Iris pigment epithelial cell (primary cell): ENCODE measurements around the gene IL7R.
"Not testable (repeated sequence)": the region's sequence is repeated elsewhere in the genome, so short reads cannot be mapped to it uniquely, and the experiment has no call there.

Experiments
- DNase-seq: peaks from one replicate; pipeline ENCODE4 v3.0.0-alpha.2; 2011; ENCODE audit warnings: low read depth

IL7R gene

GRCh38 chr5:35838370-35839042 is 18.2 kb upstream of the IL7R start:
- no peak for DNase-seq

- no peak for DNase-seq
Observed at GRCh38 chr5:35842856-35843255, 13.8 kb upstream of the IL7R start.

- DNase-seq, result not testable (repeated sequence)
Observed at GRCh38 chr5:35845508-35845907, 11.2 kb upstream of the IL7R start.

- DNase-seq, result no peak
Observed at GRCh38 chr5:35847491-35847890, 9.2 kb upstream of the IL7R start.

GRCh38 chr5:35847961-35848360 is 8.7 kb upstream of the IL7R start:
- DNase-seq, result no peak

GRCh38 chr5:35849860-35850259 is 6.8 kb upstream of the IL7R start:
- no peak for DNase-seq

GRCh38 chr5:35850967-35851680 is 5.6 kb upstream of the IL7R start:
- peak; percentile 37 for DNase-seq

- peak; percentile 23 for DNase-seq
Observed at GRCh38 chr5:35852084-35852734, 4.5 kb upstream of the IL7R start.

- DNase-seq, result no peak
Observed at GRCh38 chr5:35852773-35853172, 3.9 kb upstream of the IL7R start.

GRCh38 chr5:35853631-35854030 is 3.1 kb upstream of the IL7R start:
- DNase-seq, result no peak

- DNase-seq, result no peak
Observed at GRCh38 chr5:35854248-35854647, 2.4 kb upstream of the IL7R start.

GRCh38 chr5:35855187-35855586 is 1.5 kb upstream of the IL7R start:
- peak; percentile 39 for DNase-seq

- DNase-seq, result not testable (repeated sequence)
Observed at GRCh38 chr5:35856186-35856764, 416 bp upstream of the IL7R start.

- peak; percentile 76 for DNase-seq
Observed at GRCh38 chr5:35857606-35858205, 1.0 kb downstream of the IL7R start.

- DNase-seq, result peak; percentile 18
Observed at GRCh38 chr5:35859101-35859661, 2.5 kb downstream of the IL7R start.

- DNase-seq, result no peak
Observed at GRCh38 chr5:35860686-35861085, 4.0 kb downstream of the IL7R start.

GRCh38 chr5:35861718-35862117 is 5.0 kb downstream of the IL7R start:
- no peak for DNase-seq

GRCh38 chr5:35862126-35862525 is 5.4 kb downstream of the IL7R start:
- DNase-seq, result no peak

GRCh38 chr5:35863159-35863558 is 6.5 kb downstream of the IL7R start:
- DNase-seq, result no peak

GRCh38 chr5:35867998-35868397 is 11.3 kb downstream of the IL7R start:
- DNase-seq, result no peak

- no peak for DNase-seq
Observed at GRCh38 chr5:35869685-35870277, 13.1 kb downstream of the IL7R start.

- DNase-seq, result no peak
Observed at GRCh38 chr5:35870605-35871004, 13.9 kb downstream of the IL7R start.
